ENCODE results near the gene CLNK.
"Not testable (repeated sequence)": the region's sequence is repeated elsewhere in the genome, so short reads cannot be mapped to it uniquely, and the experiment has no call there.

Gene CLNK

GRCh38 chr4:10606483-10607155 lies 77.9 kb downstream of the CLNK start:
- no peak for DNase-seq

DNA sequence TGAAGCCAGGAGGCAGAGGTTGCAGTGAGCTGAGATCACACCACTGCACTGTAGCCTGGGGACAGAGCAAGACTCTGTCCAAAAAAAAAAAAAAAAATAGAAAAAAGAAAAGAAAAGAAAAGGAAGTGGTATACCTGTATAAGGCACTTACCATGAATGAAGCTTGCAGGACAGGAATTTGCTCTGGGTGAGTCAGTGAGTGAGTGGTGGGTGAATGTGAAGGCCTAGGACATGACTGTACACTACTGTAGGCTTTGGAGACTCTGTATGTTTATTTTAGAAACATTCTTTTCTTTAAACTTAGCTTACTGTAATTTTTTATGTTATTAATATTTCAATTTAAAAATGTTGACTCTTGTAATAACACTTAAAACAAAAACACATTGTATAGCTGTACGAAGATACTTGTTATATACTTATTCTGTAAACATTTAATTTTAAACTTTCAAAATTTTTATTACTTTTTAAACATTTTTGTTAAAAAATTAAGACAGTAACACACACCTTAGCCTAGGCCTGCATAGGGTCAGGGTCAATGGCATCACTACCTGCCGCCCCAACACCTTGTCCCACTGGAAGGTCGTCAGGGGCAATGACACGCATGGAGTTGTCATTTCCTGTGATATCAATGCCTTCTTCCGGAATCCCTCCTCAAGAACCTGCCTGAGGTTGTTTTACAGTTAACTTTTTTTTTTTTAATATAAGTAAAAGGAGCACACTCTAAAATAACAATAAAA lies 78.7 kb downstream of the CLNK start:
- no peak for DNase-seq

DNA sequence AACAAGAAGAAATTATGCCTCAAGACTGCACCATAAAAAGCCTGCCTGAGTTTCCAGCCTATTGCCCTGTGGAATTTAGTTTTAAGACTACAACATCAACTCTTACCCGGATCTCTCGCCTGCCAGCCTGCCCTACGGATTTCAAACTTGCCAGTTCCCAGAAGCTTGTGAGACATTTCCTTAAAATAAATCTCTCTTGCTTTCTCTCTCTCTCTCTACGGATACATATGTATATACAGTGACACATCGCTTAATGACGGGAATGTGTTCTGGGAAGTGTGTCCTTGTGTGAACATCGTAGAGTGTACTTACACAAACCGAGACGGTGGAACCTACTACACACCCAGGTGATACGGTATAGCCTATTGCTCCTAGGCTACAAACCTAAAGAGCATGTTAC lies 79.5 kb downstream of the CLNK start:
- no peak for DNase-seq

- DNase-seq: peak; percentile 33
Measured at GRCh38 chr4:10599574-10599973, 85.0 kb downstream of the CLNK start.

DNA sequence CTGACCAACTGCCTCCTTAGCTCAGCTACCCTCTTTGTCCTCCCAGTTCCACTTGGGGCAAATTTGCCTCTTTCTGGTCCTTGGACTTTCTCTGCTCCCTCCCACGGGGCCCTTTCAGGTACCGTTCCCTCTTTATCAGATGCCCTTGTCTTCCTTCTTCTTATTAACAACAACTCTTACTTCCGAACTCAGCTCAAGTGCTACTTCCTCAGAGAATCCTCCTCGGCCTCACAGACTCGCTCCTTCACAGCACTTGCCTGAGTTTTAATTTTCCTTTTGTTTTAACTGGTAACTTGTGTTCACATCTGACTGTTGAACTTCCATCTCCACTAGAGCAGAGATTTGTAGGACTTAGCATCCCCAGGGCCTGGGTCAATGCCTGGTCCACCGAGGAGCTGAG lies 85.7 kb downstream of the CLNK start:
- no peak for DNase-seq

- no peak for DNase-seq
Measured at GRCh38 chr4:10596586-10597290, 87.8 kb downstream of the CLNK start.

- DNase-seq: no peak
Measured at GRCh38 chr4:10593130-10593529, 91.4 kb downstream of the CLNK start.

DNA sequence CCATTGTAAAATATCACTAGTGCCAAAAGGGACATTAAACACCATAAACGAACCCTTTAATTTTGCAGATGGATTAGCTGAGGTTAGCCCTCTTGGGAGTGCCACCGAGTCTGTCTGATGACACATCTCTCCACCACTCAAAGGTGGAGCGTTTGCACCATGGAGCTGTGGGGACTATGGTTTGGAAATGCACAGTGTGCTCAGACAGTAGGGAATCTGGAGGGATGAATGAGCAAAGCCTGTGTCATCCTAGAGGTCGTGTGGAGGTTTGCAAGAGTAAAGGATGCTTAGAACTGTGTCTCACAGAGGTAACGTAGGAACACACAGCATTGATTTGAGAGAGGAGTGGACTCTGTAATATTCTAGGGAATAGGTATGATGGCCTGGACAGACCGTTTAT lies 93.7 kb downstream of the CLNK start:
- DNase-seq: no peak

DNA sequence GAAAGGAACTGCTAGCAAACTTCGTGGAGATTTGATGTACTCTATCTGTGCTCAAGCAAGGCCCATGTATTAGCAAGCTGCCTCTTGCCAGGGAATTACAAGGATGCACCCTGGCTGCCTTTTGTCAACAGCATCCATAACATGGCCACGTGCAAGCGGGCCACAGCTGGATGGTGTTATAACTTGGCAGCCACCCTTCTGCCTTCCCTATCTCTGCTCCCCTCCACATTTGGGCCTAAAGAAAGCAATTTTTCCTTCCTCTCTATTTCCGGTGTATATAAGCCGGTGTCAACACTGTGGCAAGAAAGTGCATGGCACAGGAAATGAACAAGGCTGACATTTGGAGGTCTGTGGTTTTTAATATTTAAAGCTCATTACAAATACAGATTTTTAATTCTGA lies 94.8 kb downstream of the CLNK start:
- DNase-seq: no peak

DNA sequence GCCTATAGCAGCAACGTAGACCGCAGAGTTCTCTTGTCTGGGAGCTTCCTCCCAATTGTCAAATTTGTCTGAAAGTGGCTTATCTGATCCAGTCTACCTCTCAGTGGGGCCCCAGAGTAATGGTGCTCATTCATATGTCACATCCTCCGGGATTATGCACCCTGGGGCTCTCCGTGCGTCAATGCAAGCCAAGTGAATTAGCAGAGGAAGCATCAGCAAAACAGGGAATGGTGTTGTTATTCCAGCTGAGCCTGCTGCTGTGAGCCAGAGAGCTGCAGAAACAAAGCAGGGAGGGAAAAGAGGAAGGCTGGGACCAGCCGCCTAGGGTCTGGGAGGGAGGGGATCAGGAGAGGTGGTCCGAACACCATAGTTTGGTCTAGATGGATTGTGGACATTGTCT lies 95.2 kb downstream of the CLNK start:
- no peak for DNase-seq

- no peak for DNase-seq
Measured at GRCh38 chr4:10587697-10588096, 96.9 kb downstream of the CLNK start.

DNA sequence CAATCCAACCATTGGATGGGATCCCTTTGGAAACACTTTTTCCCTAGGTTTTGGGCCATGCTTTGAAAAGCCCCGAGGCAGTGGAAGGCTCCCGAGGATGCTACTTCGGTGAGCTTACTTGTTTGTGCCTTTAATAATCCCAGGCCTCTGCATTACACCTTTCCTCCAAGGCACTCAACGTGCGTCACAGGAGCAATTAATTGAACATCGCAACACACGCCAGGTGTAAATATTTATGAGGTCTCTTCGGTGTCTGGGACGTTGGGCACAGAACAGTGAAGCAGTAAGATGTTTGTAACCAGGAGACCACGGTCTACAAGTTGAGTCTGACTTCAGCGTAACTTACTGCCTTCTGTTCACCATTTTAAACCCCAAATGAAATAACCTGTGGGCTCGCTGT lies 97.3 kb downstream of the CLNK start:
- DNase-seq: no peak

GRCh38 chr4:10584042-10584441 lies 100.5 kb downstream of the CLNK start:
- peak; percentile 95 for DNase-seq

- no peak for DNase-seq
Measured at GRCh38 chr4:10582951-10583350, 101.6 kb downstream of the CLNK start.

- peak; percentile 61 for DNase-seq
Measured at GRCh38 chr4:10582059-10582686, 102.4 kb downstream of the CLNK start.

DNA sequence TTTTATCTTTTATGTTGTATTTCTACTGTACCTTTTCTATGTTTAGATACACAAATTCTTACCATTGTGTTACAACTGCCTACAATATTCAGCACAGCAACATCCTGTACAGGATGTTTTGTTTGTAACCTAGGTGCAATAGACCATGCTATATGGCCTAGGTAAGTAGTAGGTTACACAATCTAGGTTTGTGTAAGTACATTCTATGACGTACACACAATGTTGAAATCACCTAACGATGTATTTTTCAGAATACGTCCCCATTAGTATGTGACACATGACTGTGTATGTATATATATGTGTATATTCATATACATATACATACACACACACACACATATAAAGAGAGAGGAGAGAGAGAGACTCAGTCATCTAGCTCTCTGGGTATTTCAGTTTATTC lies 103.5 kb downstream of the CLNK start:
- no peak for DNase-seq

- no peak for DNase-seq
Measured at GRCh38 chr4:10579648-10580047, 104.9 kb downstream of the CLNK start.

DNA sequence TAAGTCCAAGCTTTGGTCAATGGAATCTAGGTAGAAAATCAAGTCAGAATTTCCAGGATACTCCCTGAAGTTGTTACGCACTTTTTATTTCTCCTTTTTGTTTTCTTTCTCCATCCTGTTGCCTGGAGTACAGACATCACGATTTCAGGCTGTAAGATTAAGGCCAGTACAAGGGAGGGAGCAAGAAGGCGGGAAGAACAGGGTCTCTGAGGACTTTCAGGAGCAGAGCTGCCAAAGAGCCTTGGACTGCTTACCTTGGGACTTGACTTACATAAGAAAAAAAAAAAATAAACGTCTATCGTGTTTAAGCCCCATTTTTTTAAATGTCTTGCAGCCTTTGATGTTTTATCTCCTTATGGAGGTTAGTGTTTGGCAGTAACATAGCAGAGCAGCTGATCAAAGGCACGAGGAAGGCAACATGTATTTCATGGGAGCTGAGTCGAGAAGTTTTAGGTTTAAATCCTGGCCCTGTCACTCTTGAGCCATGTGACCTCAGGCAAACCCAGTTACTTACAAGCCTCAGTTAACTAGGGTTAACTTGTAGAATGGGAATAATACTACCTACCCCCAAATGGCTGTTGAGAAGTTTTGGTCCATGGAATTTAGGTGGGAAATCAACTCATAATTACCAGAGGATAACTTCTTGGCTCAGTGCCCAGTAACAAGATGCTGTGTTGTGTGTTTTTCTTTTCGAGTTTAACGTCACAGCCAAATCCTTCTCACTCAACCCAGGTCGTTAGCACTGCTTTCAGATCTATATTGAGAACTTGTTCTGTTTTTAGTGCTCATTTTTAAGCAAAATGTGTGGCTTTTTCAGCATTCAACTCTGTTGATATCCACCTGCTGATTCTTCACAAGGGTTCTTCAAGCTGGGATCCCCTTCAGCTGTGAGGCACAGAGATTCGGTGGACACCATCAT lies 106.8 kb downstream of the CLNK start:
- no peak for DNase-seq

- DNase-seq: no peak
Measured at GRCh38 chr4:10577018-10577417, 107.5 kb downstream of the CLNK start.

- no peak for DNase-seq
Measured at GRCh38 chr4:10576236-10576635, 108.3 kb downstream of the CLNK start.

- DNase-seq: no peak
Measured at GRCh38 chr4:10575414-10575813, 109.2 kb downstream of the CLNK start.

DNA sequence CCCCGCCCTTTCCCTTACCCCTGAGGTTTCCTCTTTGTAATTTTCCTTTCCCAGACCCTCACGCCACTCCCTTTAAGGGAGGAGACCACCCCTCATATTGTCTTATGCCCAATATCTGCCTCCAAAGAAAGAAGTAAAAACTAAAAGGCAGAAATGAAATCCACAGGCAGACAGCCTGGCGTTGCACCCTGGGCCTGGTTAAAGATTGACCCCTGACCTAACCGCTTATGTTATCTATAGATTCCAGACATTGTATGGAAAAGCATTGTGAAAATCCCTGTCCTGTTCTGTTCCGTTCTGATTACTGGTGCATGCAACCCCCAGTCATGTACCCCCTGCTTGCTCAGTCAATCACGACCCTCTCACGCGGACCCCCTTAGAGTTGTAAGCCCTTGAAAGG lies 110.0 kb downstream of the CLNK start:
- not testable (repeated sequence) for DNase-seq

- no peak for DNase-seq
Measured at GRCh38 chr4:10571909-10572308, 112.7 kb downstream of the CLNK start.

Measured in suppressor macrophage treated with lipopolysaccharide for 4 hours (primary cell).